Activated T-helper 1 cell treated with anti-CD3 and anti-CD28 coated beads, Interleukin-2, amount 50 U/mL, for 16 hours (primary cell): ENCODE measurements around the gene SCFD2.

Experiments
- DNase-seq, 2 donors: peaks; one replicate each; pipeline ENCODE4 v3.0.0-alpha.2; 2020; ENCODE audit warnings: low read depth in 1 of 2, low spot score in 1 of 2

SCFD2 gene

GRCh38 chr4:52937829-52938228 is 428.0 kb downstream of the SCFD2 start:
- no peak for DNase-seq

GRCh38 chr4:52936729-52937128 is 429.1 kb downstream of the SCFD2 start:
- no peak for DNase-seq

- no peak for DNase-seq
These were observed 430.5 kb downstream of the SCFD2 start for GRCh38 chr4:52935317-52935716.

GRCh38 chr4:52933738-52934137 is 432.1 kb downstream of the SCFD2 start:
- no peak for DNase-seq

GRCh38 chr4:52932591-52933470 is 433.0 kb downstream of the SCFD2 start:
- DNase-seq = no peak

- DNase-seq = no peak
These were observed 434.6 kb downstream of the SCFD2 start for GRCh38 chr4:52931243-52931642.

GRCh38 chr4:52926196-52926974 is 439.5 kb downstream of the SCFD2 start:
- DNase-seq = no peak

GRCh38 chr4:52925531-52925968 is 440.3 kb downstream of the SCFD2 start:
- DNase-seq = no peak

- DNase-seq = no peak
These were observed 446.4 kb downstream of the SCFD2 start for GRCh38 chr4:52919461-52919860.

GRCh38 chr4:52917817-52918216 is 448.0 kb downstream of the SCFD2 start:
- no peak for DNase-seq

GRCh38 chr4:52915730-52916300 is 450.0 kb downstream of the SCFD2 start:
- DNase-seq = no peak

GRCh38 chr4:52915191-52915590 is 450.7 kb downstream of the SCFD2 start:
- DNase-seq = no peak

GRCh38 chr4:52914051-52914605 is 451.7 kb downstream of the SCFD2 start:
- DNase-seq = no peak

GRCh38 chr4:52912608-52913007 is 453.3 kb downstream of the SCFD2 start:
- no peak for DNase-seq

GRCh38 chr4:52911684-52912294 is 454.1 kb downstream of the SCFD2 start:
- DNase-seq = peak; percentile 18 to 34

- DNase-seq = no peak
These were observed 455.7 kb downstream of the SCFD2 start for GRCh38 chr4:52910115-52910514.

GRCh38 chr4:52907510-52907909 is 458.4 kb downstream of the SCFD2 start:
- DNase-seq = no peak

GRCh38 chr4:52904421-52904820 is 461.4 kb downstream of the SCFD2 start:
- no peak for DNase-seq

GRCh38 chr4:52903273-52903672 is 462.6 kb downstream of the SCFD2 start:
- no peak for DNase-seq

GRCh38 chr4:52894443-52894842 is 471.4 kb downstream of the SCFD2 start:
- DNase-seq = no peak

- no peak for DNase-seq
These were observed 473.0 kb downstream of the SCFD2 start for GRCh38 chr4:52892880-52893279.
